H9 (cell line): ENCODE measurements around the gene SDF2L1. TPM values are rescaled to one million over a fixed set of nuclear protein-coding genes. Genes with fewer than 3 reads are reported as not detected.

Experiments used
- DNase-seq: peaks from one replicate; pipeline ENCODE4 v3.0.0-alpha.2; 2017
- H2AFZ ChIP-seq: one replicate; pipeline ENCODE4 v1.6.1; 2013; ENCODE audit warnings: mild to moderate bottlenecking, low read length, control low read depth, moderate library complexity
- H2AK5ac ChIP-seq: 2 replicates; pipeline ENCODE4 v1.6.1; 2013; ENCODE audit warnings: low read length, control low read depth, mixed read lengths; ENCODE audit not compliant: insufficient read length
- H2BK120ac ChIP-seq: one replicate; pipeline ENCODE4 v1.6.1; 2013; ENCODE audit warnings: low read depth, mild to moderate bottlenecking, low read length, control low read depth, inconsistent platforms; ENCODE audit not compliant: poor library complexity, severe bottlenecking
- H2BK12ac ChIP-seq: 2 replicates; pipeline ENCODE4 v1.6.1; 2013; ENCODE audit warnings: low read length, control low read depth, mixed read lengths, low read depth; ENCODE audit not compliant: insufficient read length
- H2BK15ac ChIP-seq: 2 replicates; pipeline ENCODE4 v1.6.1; 2013; ENCODE audit warnings: low read depth, low read length, control low read depth
- H2BK20ac ChIP-seq: one replicate; pipeline ENCODE4 v1.6.1; 2013; ENCODE audit warnings: low read depth, mild to moderate bottlenecking, low read length, control low read depth, inconsistent platforms; ENCODE audit not compliant: poor library complexity, severe bottlenecking
- H2BK5ac ChIP-seq: 2 replicates; pipeline ENCODE4 v1.6.1; 2013; ENCODE audit warnings: low read length, control low read depth, mixed read lengths; ENCODE audit not compliant: insufficient read length
- H3K14ac ChIP-seq: 2 replicates; pipeline ENCODE4 v1.6.1; 2013; ENCODE audit warnings: low read length, control low read depth; ENCODE audit not compliant: insufficient read depth
- H3K18ac ChIP-seq: 2 replicates; pipeline ENCODE4 v1.6.1; 2013; ENCODE audit warnings: low read depth, mild to moderate bottlenecking, mixed read lengths, low read length, control low read depth; ENCODE audit not compliant: insufficient read length
- H3K23ac ChIP-seq: 2 replicates; pipeline ENCODE4 v1.6.1; 2013; ENCODE audit warnings: low read length, control low read depth, mixed read lengths, low read depth; ENCODE audit not compliant: insufficient read length
- H3K23me2 ChIP-seq: 2 replicates; pipeline ENCODE4 v1.6.1; 2013; ENCODE audit warnings: low read depth, mild to moderate bottlenecking, mixed read lengths, low read length, control low read depth; ENCODE audit not compliant: insufficient read length, poor library complexity, severe bottlenecking
- H3K27ac ChIP-seq: 2 replicates; pipeline ENCODE4 v1.5.1; 2013; ENCODE audit warnings: low read length, control low read depth, mixed read lengths, low read depth; ENCODE audit not compliant: insufficient read length
- H3K27me3 ChIP-seq: 2 replicates; pipeline ENCODE4 v1.6.1; 2013; ENCODE audit warnings: low read length, control low read depth, inconsistent platforms; ENCODE audit not compliant: insufficient read depth
- H3K4ac ChIP-seq: 2 replicates; pipeline ENCODE4 v1.6.1; 2013; ENCODE audit warnings: low read depth, mild to moderate bottlenecking, control low read depth, inconsistent platforms, low read length, moderate library complexity
- H3K4me1 ChIP-seq: 2 replicates; pipeline ENCODE4 v1.6.1; 2013; ENCODE audit warnings: low read length, control low read depth, inconsistent platforms; ENCODE audit not compliant: insufficient read depth
- H3K4me2 ChIP-seq: 2 replicates; pipeline ENCODE4 v1.6.1; 2013; ENCODE audit warnings: low read length, control low read depth, mixed read lengths; ENCODE audit not compliant: insufficient read length, insufficient read depth
- H3K56ac ChIP-seq: 2 replicates; pipeline ENCODE4 v1.6.1; 2013; ENCODE audit warnings: low read depth, mild to moderate bottlenecking, mixed read lengths, low read length, control low read depth; ENCODE audit not compliant: insufficient read length
- H3K79me1 ChIP-seq: 2 replicates; pipeline ENCODE4 v1.6.1; 2013; ENCODE audit warnings: low read depth, mild to moderate bottlenecking, moderate library complexity, low read length, control low read depth, inconsistent platforms; ENCODE audit not compliant: insufficient read depth, poor library complexity, severe bottlenecking
- H3K79me2 ChIP-seq: 2 replicates; pipeline ENCODE4 v1.6.1; 2013; ENCODE audit warnings: low read length, control low read depth, inconsistent platforms; ENCODE audit not compliant: insufficient read depth
- H3K9ac ChIP-seq: 2 replicates; pipeline ENCODE4 v1.6.1; 2013; ENCODE audit warnings: low read length, control low read depth, mixed read lengths; ENCODE audit not compliant: insufficient read length; ENCODE audit errors: extremely low read depth
- H3K9me3 ChIP-seq: one replicate; pipeline ENCODE4 v1.6.1; 2013; ENCODE audit warnings: low read depth, low read length, inconsistent platforms; ENCODE audit not compliant: control insufficient read depth
- H3T11ph ChIP-seq: one replicate; pipeline ENCODE4 v1.6.1; 2013; ENCODE audit warnings: mild to moderate bottlenecking, low read length, control low read depth, inconsistent platforms
- H4K20me1 ChIP-seq: one replicate; pipeline ENCODE4 v1.6.1; 2013; ENCODE audit not compliant: control insufficient read depth, insufficient read length, insufficient read depth
- H4K5ac ChIP-seq: 2 replicates; pipeline ENCODE4 v1.6.1; 2013; ENCODE audit warnings: low read depth, mild to moderate bottlenecking, mixed read lengths, low read length, control low read depth; ENCODE audit not compliant: insufficient read length
- H4K8ac ChIP-seq: replicated peaks from 2 replicates; pipeline ENCODE4 v1.6.1; 2013; ENCODE audit warnings: low read length, control low read depth, mixed read lengths, low read depth; ENCODE audit not compliant: insufficient read length
- H4K91ac ChIP-seq: 2 replicates; pipeline ENCODE4 v1.6.1; 2013; ENCODE audit warnings: low read depth, mild to moderate bottlenecking, moderate library complexity, mixed read lengths, low read length, control low read depth; ENCODE audit not compliant: insufficient read length
- H3K27ac Mint-ChIP-seq, 3 experiments: 2 replicates in 2 of 3; 3 replicates in 1 of 3; pipeline ENCODE4 v1.8.0; 2020 to 2021; ENCODE audit warnings: mixed read lengths in 3 of 3, mild to moderate bottlenecking in 1 of 3, moderate library complexity in 1 of 3
- H3K27me3 Mint-ChIP-seq: 2 replicates; pipeline ENCODE4 v1.8.0; 2021; ENCODE audit warnings: low read depth, mild to moderate bottlenecking, moderate library complexity, mixed read lengths
- H3K36me3 Mint-ChIP-seq, 3 experiments: 2 replicates in 2 of 3; 3 replicates in 1 of 3; pipeline ENCODE4 v1.8.0; 2020 to 2021; ENCODE audit warnings: low read depth in 3 of 3, mixed read lengths in 3 of 3; ENCODE audit not compliant: insufficient read depth in 1 of 3
- H3K4me1 Mint-ChIP-seq, 2 experiments: 2 replicates each; pipeline ENCODE4 v1.8.0; 2020; ENCODE audit warnings: mixed read lengths in 2 of 2
- H3K4me3 Mint-ChIP-seq, 2 experiments: 2 replicates in 1 of 2; 3 replicates in 1 of 2; pipeline ENCODE4 v1.8.0; 2020 to 2021; ENCODE audit warnings: mild to moderate bottlenecking in 2 of 2, mixed read lengths in 2 of 2, moderate library complexity in 1 of 2
- H3K9me3 Mint-ChIP-seq, 2 experiments: 2 replicates in 1 of 2; 3 replicates in 1 of 2; pipeline ENCODE4 v1.8.0; 2020; ENCODE audit warnings: mild to moderate bottlenecking in 2 of 2, mixed read lengths in 2 of 2, moderate library complexity in 1 of 2
- CTCF ChIP-seq: fragments of 200-600 bp; sonication (generic); conservative IDR thresholded peaks from 3 replicates; pipeline ENCODE4 v1.8.0; 2021; ENCODE audit warnings: antibody characterized with exemption, mild to moderate bottlenecking
- WGBS: extraction: QIAGEN DNeasy Blood & Tissue Kit; methylation state at CpG from one replicate; pipeline ENCODE4 v1.1.7; 2013; ENCODE audit warnings: missing lambda C conversion rate, low lambda C conversion rate, mixed read lengths; ENCODE audit not compliant: insufficient read length; ENCODE audit errors: extremely low coverage; 5-methylcytosine and 5-hydroxymethylcytosine counted together
- total RNA-seq: library from RNA; stranded (reverse); gene quantifications from 2 replicates; pipeline ENCODE4 v1.2.1, GENCODE V29; 2021

SDF2L1 gene
- total RNA-seq, 1 experiment from 2014 or later = 36.0 TPM

GRCh38 chr22:21673534-21674321, 31.6 kb downstream of the SDF2L1 start:
- no CpG with 5 or more reads among the region's 12 CpGs for WGBS
- Histone ChIP-seq H3K14ac (no peak overlapping the region), H3K27me3 (no peaks in the 10 kb centered on the region), H4K8ac (no peak overlapping the region), H3K23me2 (no peaks in the 10 kb centered on the region), H3T11ph (no peak overlapping the region), H3K4ac (no peak overlapping the region), H4K5ac (no peak overlapping the region), H3K9me3 (no peaks in the 10 kb centered on the region), H3K23ac (no peak overlapping the region), H2BK120ac (no peak overlapping the region), H4K20me1 (no peaks in the 10 kb centered on the region), H2BK5ac (no peak overlapping the region), H3K79me2 (no peaks in the 10 kb centered on the region), H2BK20ac (no peak overlapping the region), H3K79me1 (no peaks in the 10 kb centered on the region), H3K9ac (no peak overlapping the region), H3K4me1 (no peaks in the 10 kb centered on the region), H3K18ac (no peak overlapping the region), H2AFZ (no peak overlapping the region), H2BK12ac (no peak overlapping the region), H3K27ac (no peak overlapping the region), H3K56ac (no peak overlapping the region), H2BK15ac (no peak overlapping the region; the same call in 1 of the 2 replicates), H3K4me2 (no peak overlapping the region), H2AK5ac (no peak overlapping the region), H4K91ac (no peak overlapping the region)
- Mint-ChIP-seq H3K4me1 (peaks cover 0 to 10% of the 10 kb centered on the region in 2 experiments; a peak in 2 of 4 replicates), H3K4me3 (no peak overlapping the region), H3K27ac (no peak overlapping the region; a peak in 1 of 7 replicates), H3K27me3 (no peaks in the 10 kb centered on the region; the same call in 1 of the 2 replicates), H3K9me3 (peaks cover 10 to 13% of the 10 kb centered on the region in 2 experiments; a peak in 4 of 5 replicates), H3K36me3 (peaks cover 46 to 77% (median 75%) of the 10 kb centered on the region in 3 experiments)
- no peak for DNase-seq
- TF ChIP-seq CTCF = no peak
